Measurements from ENCODE around the gene ALX4.

The ALX4 gene

DNA sequence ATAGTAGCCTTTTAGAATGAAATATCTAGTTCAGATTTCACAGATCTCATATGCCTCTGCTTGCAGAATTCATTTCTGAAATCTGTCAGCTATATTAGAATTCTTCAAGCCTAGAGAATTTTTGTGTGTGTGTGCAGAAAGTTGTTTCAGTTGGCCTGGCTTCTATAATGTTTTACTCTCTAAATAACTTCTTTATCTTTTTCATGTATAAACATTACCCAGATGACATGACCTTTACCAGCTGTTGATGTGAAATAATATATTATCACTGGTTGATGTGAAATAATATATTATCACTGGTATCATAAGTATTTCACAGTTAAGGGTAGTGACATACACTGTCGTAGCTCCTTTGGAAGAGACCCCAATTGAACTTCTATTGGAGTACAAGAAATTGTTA lies 72.8 kb downstream of the ALX4 start:
- no CpG with 5 or more reads among the region's 1 CpG for WGBS, 2 experiments (ENCODE audit: insufficient coverage in 2 of 2)
- H3K36me3 ChIP-seq (ENCODE audit: control insufficient read depth, insufficient read depth, low read length) = peaks cover 23% of the 10 kb centered on the region
- no peaks in the 10 kb centered on the region for H3K9me3 ChIP-seq (ENCODE audit: control insufficient read depth, low read length)
- peaks cover 2% of the 10 kb centered on the region for H3K4me1 ChIP-seq (ENCODE audit: control insufficient read depth, insufficient read depth, low read length, poor library complexity, severe bottlenecking)
- no peak overlapping the region for H3K27ac ChIP-seq (ENCODE audit: low read depth, low read length, severe bottlenecking)
- no peak overlapping the region for H3K4me3 ChIP-seq (ENCODE audit: extremely low read depth, insufficient read depth, low read length, poor library complexity, severe bottlenecking)

DNA sequence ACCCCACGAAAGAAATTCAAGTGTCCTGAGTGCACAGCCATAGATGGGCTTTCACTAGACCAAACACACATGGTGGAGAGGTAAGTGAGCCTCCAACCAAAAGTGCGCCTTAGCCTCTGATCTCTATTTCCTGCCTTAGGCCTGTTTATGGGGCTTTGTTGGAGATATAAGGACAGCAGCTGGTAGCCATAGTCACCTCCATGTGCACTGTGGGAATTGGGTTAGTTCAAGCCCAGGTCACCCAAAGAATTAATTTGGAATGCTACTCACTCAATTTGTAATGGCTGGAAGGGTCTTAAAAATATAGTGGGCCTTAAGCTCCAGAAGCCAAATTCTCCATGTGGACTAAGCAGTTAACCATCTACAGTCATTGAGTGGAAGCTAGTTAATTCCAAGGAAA lies 73.6 kb downstream of the ALX4 start:
- Histone ChIP-seq H3K27ac (ENCODE audit: low read depth, low read length, severe bottlenecking) (no peak overlapping the region), H3K4me1 (ENCODE audit: control insufficient read depth, insufficient read depth, low read length, poor library complexity, severe bottlenecking) (no peaks in the 10 kb centered on the region), H3K4me3 (ENCODE audit: extremely low read depth, insufficient read depth, low read length, poor library complexity, severe bottlenecking) (no peak overlapping the region), H3K36me3 (ENCODE audit: control insufficient read depth, insufficient read depth, low read length) (peaks cover 23% of the 10 kb centered on the region), H3K9me3 (ENCODE audit: control insufficient read depth, low read length) (no peaks in the 10 kb centered on the region)
- 100% methylated on average over 1 to 2 of the region's 2 CpGs for WGBS, 2 experiments (ENCODE audit: insufficient coverage in 2 of 2)

GRCh38 chr11:44235765-44236201 lies 74.2 kb downstream of the ALX4 start:
- Histone ChIP-seq H3K27ac (ENCODE audit: low read depth, low read length, severe bottlenecking) (no peak overlapping the region), H3K36me3 (ENCODE audit: control insufficient read depth, insufficient read depth, low read length) (peaks cover 20% of the 10 kb centered on the region), H3K4me1 (ENCODE audit: control insufficient read depth, insufficient read depth, low read length, poor library complexity, severe bottlenecking) (no peaks in the 10 kb centered on the region), H3K9me3 (ENCODE audit: control insufficient read depth, low read length) (no peaks in the 10 kb centered on the region), H3K4me3 (ENCODE audit: extremely low read depth, insufficient read depth, low read length, poor library complexity, severe bottlenecking) (no peak overlapping the region)
- WGBS, 2 experiments (ENCODE audit: insufficient coverage in 2 of 2) = 88 to 93% methylated on average over 3 to 7 of the region's 8 CpGs

DNA sequence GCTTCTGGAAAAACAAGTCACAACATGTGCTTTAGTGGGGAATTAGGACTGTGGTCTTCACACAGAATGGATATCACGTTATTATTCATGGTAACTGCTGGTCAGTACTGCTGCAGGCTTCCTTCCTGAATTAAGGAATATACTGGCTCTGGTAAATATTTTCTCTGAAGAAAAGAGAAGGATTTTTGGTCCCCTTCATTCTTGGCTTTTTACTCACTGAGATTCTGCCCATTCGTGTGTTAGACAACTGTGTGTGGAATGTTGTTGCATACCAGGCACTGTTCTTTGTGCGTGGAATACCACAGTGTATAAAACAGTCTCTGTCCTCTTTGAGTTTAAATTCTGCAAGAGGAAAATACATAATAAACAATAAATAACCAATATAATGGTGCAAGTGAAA lies 80.3 kb downstream of the ALX4 start:
- Histone ChIP-seq H3K36me3 (ENCODE audit: control insufficient read depth, insufficient read depth, low read length) (no peaks in the 10 kb centered on the region), H3K27ac (ENCODE audit: low read depth, low read length, severe bottlenecking) (no peak overlapping the region), H3K4me1 (ENCODE audit: control insufficient read depth, insufficient read depth, low read length, poor library complexity, severe bottlenecking) (peaks cover 7% of the 10 kb centered on the region), H3K9me3 (ENCODE audit: control insufficient read depth, low read length) (no peaks in the 10 kb centered on the region), H3K4me3 (ENCODE audit: extremely low read depth, insufficient read depth, low read length, poor library complexity, severe bottlenecking) (no peak overlapping the region)
- 86 to 100% methylated on average over 1 of the region's 3 CpGs for WGBS, 2 experiments (ENCODE audit: insufficient coverage in 2 of 2)

DNA sequence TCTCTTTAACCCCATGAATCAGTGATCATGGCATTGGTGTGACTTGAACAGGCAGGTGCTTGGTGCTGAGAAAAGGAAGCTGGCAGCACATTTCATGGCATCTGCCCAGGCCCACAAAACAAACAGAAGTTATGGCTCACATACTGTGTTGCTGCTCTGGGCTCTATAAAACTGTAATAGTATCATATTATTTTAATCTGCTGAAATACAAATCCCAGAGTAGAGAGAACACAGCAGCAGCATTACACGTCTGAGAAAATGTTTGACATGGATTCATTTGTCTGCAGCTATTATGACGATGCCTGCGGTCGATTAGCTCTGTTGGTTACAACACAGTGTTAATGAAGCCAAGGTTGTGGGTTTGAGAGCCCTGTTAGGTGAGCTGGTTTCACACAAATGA lies 80.8 kb downstream of the ALX4 start:
- 88 to 95% methylated on average over 4 of the region's 4 CpGs for WGBS, 2 experiments (ENCODE audit: insufficient coverage in 2 of 2)
- no peak overlapping the region for H3K27ac ChIP-seq (ENCODE audit: low read depth, low read length, severe bottlenecking)
- H3K4me1 ChIP-seq (ENCODE audit: control insufficient read depth, insufficient read depth, low read length, poor library complexity, severe bottlenecking) = peaks cover 7% of the 10 kb centered on the region
- H3K4me3 ChIP-seq (ENCODE audit: extremely low read depth, insufficient read depth, low read length, poor library complexity, severe bottlenecking) = no peak overlapping the region
- H3K9me3 ChIP-seq (ENCODE audit: control insufficient read depth, low read length) = no peaks in the 10 kb centered on the region
- H3K36me3 ChIP-seq (ENCODE audit: control insufficient read depth, insufficient read depth, low read length) = no peaks in the 10 kb centered on the region

GRCh38 chr11:44228379-44228778 lies 81.6 kb downstream of the ALX4 start:
- Histone ChIP-seq H3K9me3 (ENCODE audit: control insufficient read depth, low read length) (no peaks in the 10 kb centered on the region), H3K4me3 (ENCODE audit: extremely low read depth, insufficient read depth, low read length, poor library complexity, severe bottlenecking) (no peak overlapping the region), H3K27ac (ENCODE audit: low read depth, low read length, severe bottlenecking) (no peak overlapping the region), H3K4me1 (ENCODE audit: control insufficient read depth, insufficient read depth, low read length, poor library complexity, severe bottlenecking) (peaks cover 7% of the 10 kb centered on the region), H3K36me3 (ENCODE audit: control insufficient read depth, insufficient read depth, low read length) (no peaks in the 10 kb centered on the region)
- 82 to 94% methylated on average over 5 to 6 of the region's 6 CpGs for WGBS, 2 experiments (ENCODE audit: insufficient coverage in 2 of 2)

DNA sequence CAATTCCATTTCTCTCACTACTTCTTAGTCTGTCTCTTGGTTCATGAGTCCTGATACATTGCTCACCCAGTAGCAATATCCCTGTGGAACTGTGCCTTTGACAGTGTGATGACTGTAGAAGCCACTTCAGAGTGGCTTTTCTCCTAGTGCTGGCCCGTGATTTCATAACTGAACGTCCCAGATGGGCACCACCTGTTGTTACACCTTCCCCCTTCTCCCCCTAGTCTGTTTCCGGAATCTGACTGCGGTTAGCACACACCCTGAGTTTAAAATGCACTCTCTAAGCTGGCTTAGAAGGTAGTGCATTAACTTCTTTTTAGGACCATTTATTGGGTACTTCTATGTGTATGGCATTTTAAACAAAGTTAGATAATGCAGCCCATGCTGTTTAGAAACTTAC lies 83.0 kb downstream of the ALX4 start:
- Histone ChIP-seq H3K4me1 (ENCODE audit: control insufficient read depth, insufficient read depth, low read length, poor library complexity, severe bottlenecking) (peaks cover 7% of the 10 kb centered on the region), H3K27ac (ENCODE audit: low read depth, low read length, severe bottlenecking) (no peak overlapping the region), H3K4me3 (ENCODE audit: extremely low read depth, insufficient read depth, low read length, poor library complexity, severe bottlenecking) (no peak overlapping the region), H3K9me3 (ENCODE audit: control insufficient read depth, low read length) (no peaks in the 10 kb centered on the region), H3K36me3 (ENCODE audit: control insufficient read depth, insufficient read depth, low read length) (no peaks in the 10 kb centered on the region)
- 92% methylated on average over 2 of the region's 4 CpGs; no CpG with 5 or more reads in 1 of the 2 experiments for WGBS, 2 experiments (ENCODE audit: insufficient coverage in 2 of 2)

- Histone ChIP-seq H3K27ac (ENCODE audit: low read depth, low read length, severe bottlenecking) (no peak overlapping the region), H3K4me3 (ENCODE audit: extremely low read depth, insufficient read depth, low read length, poor library complexity, severe bottlenecking) (no peak overlapping the region), H3K4me1 (ENCODE audit: control insufficient read depth, insufficient read depth, low read length, poor library complexity, severe bottlenecking) (peaks cover 7% of the 10 kb centered on the region), H3K9me3 (ENCODE audit: control insufficient read depth, low read length) (no peaks in the 10 kb centered on the region), H3K36me3 (ENCODE audit: control insufficient read depth, insufficient read depth, low read length) (no peaks in the 10 kb centered on the region)
- 92 to 100% methylated on average over 1 to 2 of the region's 2 CpGs for WGBS, 2 experiments (ENCODE audit: insufficient coverage in 2 of 2)
These were observed 83.4 kb downstream of the ALX4 start for GRCh38 chr11:44226490-44226889.

DNA sequence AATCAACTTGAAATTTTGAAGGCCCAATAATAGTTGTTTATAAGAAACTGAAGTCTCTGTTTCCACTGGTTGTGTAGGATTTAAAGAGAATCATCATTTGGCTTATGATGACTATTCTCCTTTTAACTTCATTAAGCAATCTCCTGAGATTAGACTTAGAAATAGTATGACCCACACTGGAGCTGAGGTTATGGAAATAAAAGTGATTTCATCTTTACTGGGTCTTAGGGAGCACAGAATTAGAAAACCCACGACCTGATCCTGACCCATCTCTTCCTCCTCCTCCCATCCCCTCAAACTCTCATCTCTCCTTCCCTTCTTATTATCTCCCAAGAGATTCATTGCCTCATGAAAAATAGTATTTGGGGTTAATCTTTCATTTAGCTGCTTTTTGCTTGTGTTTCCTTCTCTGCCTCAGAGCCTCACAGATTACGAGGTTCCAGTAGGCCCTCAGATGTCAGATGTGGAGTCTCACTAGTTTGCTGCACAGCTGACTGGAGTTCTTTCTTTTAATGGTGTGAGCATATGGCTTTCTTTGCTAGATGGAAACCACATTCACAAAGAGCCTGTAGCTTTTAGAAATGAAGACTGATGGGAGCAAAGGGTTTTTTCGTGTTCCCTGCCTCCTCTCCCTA lies 85.0 kb downstream of the ALX4 start:
- Histone ChIP-seq H3K27ac (ENCODE audit: low read depth, low read length, severe bottlenecking) (no peak overlapping the region), H3K36me3 (ENCODE audit: control insufficient read depth, insufficient read depth, low read length) (no peaks in the 10 kb centered on the region), H3K4me3 (ENCODE audit: extremely low read depth, insufficient read depth, low read length, poor library complexity, severe bottlenecking) (no peak overlapping the region), H3K4me1 (ENCODE audit: control insufficient read depth, insufficient read depth, low read length, poor library complexity, severe bottlenecking) (peaks cover 7% of the 10 kb centered on the region), H3K9me3 (ENCODE audit: control insufficient read depth, low read length) (no peaks in the 10 kb centered on the region)
- 92 to 100% methylated on average over 2 of the region's 3 CpGs for WGBS, 2 experiments (ENCODE audit: insufficient coverage in 2 of 2)

- H3K36me3 ChIP-seq (ENCODE audit: control insufficient read depth, insufficient read depth, low read length) = no peaks in the 10 kb centered on the region
- no peak overlapping the region for H3K4me3 ChIP-seq (ENCODE audit: extremely low read depth, insufficient read depth, low read length, poor library complexity, severe bottlenecking)
- H3K4me1 ChIP-seq (ENCODE audit: control insufficient read depth, insufficient read depth, low read length, poor library complexity, severe bottlenecking) = peaks cover 3% of the 10 kb centered on the region
- H3K27ac ChIP-seq (ENCODE audit: low read depth, low read length, severe bottlenecking) = no peak overlapping the region
- no peaks in the 10 kb centered on the region for H3K9me3 ChIP-seq (ENCODE audit: control insufficient read depth, low read length)
These were observed 86.7 kb downstream of the ALX4 start for GRCh38 chr11:44223238-44223637.

- whole genome bisulfite sequencing, 2 experiments (ENCODE audit: insufficient coverage in 2 of 2) = no CpG with 5 or more reads among the region's 2 CpGs
- Histone ChIP-seq H3K4me1 (ENCODE audit: control insufficient read depth, insufficient read depth, low read length, poor library complexity, severe bottlenecking) (peaks cover 3% of the 10 kb centered on the region), H3K9me3 (ENCODE audit: control insufficient read depth, low read length) (no peaks in the 10 kb centered on the region), H3K27ac (ENCODE audit: low read depth, low read length, severe bottlenecking) (no peak overlapping the region), H3K4me3 (ENCODE audit: extremely low read depth, insufficient read depth, low read length, poor library complexity, severe bottlenecking) (no peak overlapping the region), H3K36me3 (ENCODE audit: control insufficient read depth, insufficient read depth, low read length) (no peaks in the 10 kb centered on the region)
These were observed 87.9 kb downstream of the ALX4 start for GRCh38 chr11:44221992-44222391.
